KG1 (cell line): ENCODE data around the gene SLC22A3.
"Not testable (repeated sequence)": the region's sequence is repeated elsewhere in the genome, so short reads cannot be mapped to it uniquely, and the experiment has no call there.

Experiments
- DNase-seq: peaks from one replicate; lab custom pipeline; 2025; lab: John Stamatoyannopoulos, UW

SLC22A3 gene

GRCh38 chr6:160447350-160447749, 99.2 kb downstream of the SLC22A3 start:
- no peak for DNase-seq

- not testable (repeated sequence) for DNase-seq
These were observed 101.6 kb downstream of the SLC22A3 start for GRCh38 chr6:160449787-160450186.

DNA sequence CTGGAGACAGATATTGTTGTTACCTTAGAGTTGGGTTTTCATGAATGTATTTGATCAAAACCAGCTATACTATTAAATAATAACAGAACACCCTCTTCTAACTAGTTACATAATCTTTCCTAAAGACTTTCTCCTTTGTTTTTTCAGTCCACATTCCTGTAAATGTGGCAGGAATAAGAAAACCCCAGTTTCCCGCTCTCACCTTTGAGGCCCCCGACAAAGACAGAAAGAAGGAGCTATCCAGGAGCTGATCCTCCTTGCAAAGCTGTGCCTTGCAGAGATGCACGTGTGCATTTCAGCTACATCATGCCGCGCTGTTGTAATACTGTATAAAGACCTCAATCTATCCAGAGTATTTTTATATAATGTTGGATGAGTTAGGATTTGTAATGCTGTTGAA, 102.7 kb downstream of the SLC22A3 start:
- DNase-seq: no peak

- no peak for DNase-seq
These were observed 106.1 kb downstream of the SLC22A3 start for GRCh38 chr6:160454303-160454702.

GRCh38 chr6:160455081-160455480, 106.9 kb downstream of the SLC22A3 start:
- no peak for DNase-seq

DNA sequence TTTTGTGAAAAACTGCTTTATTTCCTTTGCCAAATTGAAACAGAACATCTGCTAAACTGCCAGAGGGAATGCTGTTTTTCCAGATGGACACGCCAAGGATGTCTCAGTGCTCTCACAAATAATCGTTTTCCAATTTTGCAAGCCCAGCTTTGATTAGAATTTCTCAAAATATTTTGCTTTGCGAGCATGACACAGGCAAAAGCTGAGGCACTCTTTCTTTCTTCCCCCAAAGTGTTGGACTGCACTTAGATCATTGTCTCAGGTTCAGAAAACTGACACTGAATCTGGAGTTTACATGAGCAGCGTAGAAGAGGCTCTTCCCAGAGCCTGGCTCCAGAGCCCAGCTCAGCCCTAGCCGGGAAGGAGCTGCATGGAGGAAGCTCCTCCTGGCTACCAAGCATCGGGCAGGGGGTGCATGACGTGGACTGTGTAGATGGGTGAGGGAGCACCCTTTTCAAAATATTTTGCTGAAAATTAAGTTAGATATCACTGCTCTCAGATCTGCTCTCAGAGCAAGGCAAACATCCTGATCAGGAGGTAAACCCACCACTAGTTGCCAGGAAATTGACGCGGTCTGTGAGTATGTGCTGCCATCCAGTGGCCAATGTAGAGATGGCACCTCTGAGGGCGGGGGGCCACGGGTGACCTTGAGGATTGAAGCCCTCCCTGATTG, 107.5 kb downstream of the SLC22A3 start:
- DNase-seq: no peak

GRCh38 chr6:160456214-160456546, 108.0 kb downstream of the SLC22A3 start:
- DNase-seq: no peak

- DNase-seq: no peak
These were observed 109.6 kb downstream of the SLC22A3 start for GRCh38 chr6:160457823-160458222.

DNA sequence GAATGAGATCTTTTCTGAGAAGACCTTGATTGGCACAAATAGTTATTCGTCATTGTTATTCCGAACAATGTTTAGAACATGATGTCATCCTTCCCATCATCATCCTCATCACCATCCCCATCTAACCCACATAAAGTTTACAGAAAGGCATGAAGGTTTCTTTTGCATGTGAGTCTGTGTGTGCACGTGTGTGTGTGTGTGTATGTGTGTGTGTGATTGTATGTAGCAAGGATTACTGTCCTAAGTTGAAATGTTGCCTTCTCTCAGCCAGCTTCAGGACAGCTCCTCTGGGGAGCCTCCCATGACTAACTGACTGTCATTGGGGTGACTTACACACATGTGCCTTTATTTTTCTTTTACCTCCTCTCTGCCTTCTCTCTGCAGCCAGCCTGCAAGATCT, 113.5 kb downstream of the SLC22A3 start:
- DNase-seq: no peak

GRCh38 chr6:160462116-160462515, 113.9 kb downstream of the SLC22A3 start:
- no peak for DNase-seq

GRCh38 chr6:160462551-160463109, 114.5 kb downstream of the SLC22A3 start:
- DNase-seq: peak; percentile 54

- DNase-seq: no peak
These were observed 116.6 kb downstream of the SLC22A3 start for GRCh38 chr6:160464744-160465143.

DNA sequence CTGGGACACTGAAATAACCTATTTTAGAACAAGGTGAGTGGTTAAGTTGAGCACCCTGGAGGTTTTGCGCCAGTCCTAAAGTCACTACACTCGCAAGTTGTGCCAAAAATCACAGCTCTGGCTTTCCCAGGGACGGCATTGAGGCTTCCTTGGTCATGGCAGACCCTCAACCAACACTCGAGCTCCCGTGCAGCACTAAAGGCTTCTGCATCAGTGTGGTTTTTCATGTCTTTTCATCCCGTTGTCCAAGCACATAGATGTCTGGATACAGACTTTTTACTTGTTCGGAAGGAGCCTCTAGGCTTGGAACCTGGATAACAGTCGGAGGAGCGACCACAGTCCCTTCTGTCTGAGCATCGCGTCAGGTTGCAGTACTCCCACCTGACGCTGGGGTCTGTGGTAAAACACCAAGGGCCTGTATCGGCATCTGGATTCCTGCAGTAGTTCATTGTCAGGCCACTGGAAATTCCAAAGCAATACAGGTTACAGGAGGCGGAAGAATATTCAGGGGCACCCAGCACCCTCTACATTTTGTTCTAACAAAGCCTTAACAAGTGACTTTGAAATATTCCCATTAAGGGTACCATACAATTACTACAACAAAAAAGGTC, 119.2 kb downstream of the SLC22A3 start:
- not testable (repeated sequence) for DNase-seq

- DNase-seq: no peak
These were observed 121.0 kb downstream of the SLC22A3 start for GRCh38 chr6:160469153-160469552.

GRCh38 chr6:160476056-160476455, 127.9 kb downstream of the SLC22A3 start:
- not testable (repeated sequence) for DNase-seq

DNA sequence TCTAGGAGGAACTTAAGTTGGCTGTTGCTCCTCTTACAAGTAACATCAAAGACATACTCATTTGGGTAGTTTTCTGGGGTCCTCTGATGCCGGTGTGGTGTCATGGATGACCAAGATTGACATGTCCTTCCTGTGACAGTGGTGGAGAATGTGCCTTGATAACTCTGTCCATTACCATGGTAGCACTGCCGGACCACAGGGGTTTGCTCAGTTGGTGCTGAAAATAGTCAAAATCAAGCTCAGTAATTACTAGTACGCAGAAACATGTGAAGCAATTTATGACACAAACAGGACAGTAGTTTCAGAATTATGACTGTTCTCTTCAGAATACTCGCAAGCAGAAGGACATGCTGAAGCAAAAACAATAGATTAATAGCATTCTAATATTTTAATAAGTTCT, 128.9 kb downstream of the SLC22A3 start:
- DNase-seq: not testable (repeated sequence)

DNA sequence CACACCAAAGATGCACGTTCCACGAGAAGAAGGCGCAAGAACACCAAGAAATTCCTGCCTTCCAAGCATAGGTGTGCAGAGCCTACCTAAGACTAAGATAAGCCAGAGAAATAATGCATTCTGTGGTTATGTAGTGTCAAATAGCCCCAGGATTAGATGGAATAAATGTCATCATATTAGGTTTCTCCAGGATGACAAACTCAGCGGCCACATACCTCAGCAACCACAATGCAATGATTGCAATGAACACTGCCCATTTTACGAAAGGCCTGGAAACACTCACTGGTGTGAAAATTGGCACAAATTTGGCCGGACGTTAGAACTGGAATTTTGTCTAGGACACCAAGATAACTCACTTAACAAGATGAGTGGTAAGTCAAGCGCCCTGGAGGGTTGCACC, 129.7 kb downstream of the SLC22A3 start:
- DNase-seq: no peak

- no peak for DNase-seq
These were observed 138.9 kb downstream of the SLC22A3 start for GRCh38 chr6:160487116-160487515.

- no peak for DNase-seq
These were observed 140.9 kb downstream of the SLC22A3 start for GRCh38 chr6:160489091-160489490.

DNA sequence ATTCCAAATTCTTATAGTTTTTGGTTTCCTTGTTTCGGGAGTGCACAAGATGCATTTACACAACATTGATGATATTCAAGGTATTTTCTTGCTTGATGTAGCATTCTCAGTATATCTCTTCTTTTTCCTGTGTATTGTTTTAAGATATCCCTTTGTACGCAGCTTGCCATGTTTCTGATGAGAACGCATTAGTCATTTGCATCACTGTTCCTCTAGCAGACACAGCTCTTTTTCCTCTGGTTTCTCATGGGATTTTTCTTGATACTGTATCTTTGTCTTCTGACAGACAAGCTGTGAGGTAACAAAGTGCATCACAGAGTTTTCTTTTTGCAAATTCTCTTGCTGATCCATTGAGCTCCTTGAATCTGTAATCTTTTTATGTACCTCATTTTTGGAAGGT, 146.4 kb downstream of the SLC22A3 start:
- DNase-seq: no peak

- DNase-seq: no peak
These were observed 152.5 kb downstream of the SLC22A3 start for GRCh38 chr6:160500639-160501038.
